HCT116 (cell line): ENCODE measurements around the gene CASQ1.

Experiments used
- CEBPB ChIP-seq: IDR thresholded peaks from 2 replicates; pipeline ENCODE4 v1.6.1; 2012; ENCODE audit warnings: low read depth
- CTCF ChIP-seq, 3 experiments: fragments of 200-600 bp in 1 of 3; sonication (generic) in 1 of 3; IDR thresholded peaks in 2 of 3; conservative IDR thresholded peaks in 1 of 3; 2 replicates each; pipeline ENCODE4 v1.5.1; 2012 to 2017; ENCODE audit warnings: low read depth in 2 of 3, low read length in 2 of 3, antibody characterized with exemption in 1 of 3, borderline replicate concordance in 1 of 3, control low read depth in 1 of 3, mild to moderate bottlenecking in 1 of 3, mixed read lengths in 1 of 3, mixed run types in 1 of 3, moderate library complexity in 1 of 3; ENCODE audit not compliant: insufficient read depth in 1 of 3
- EGR1 ChIP-seq: IDR thresholded peaks from 2 replicates; pipeline ENCODE4 v1.6.1; 2012; ENCODE audit warnings: low read depth
- EZH2 ChIP-seq: fragments of 200-600 bp; sonication (generic); IDR thresholded peaks from 2 replicates; pipeline ENCODE4 v1.6.1; 2017; ENCODE audit warnings: antibody characterized with exemption, mixed run types
- EZH2phosphoT487 ChIP-seq: fragments of 200-600 bp; IDR thresholded peaks from 2 replicates; pipeline ENCODE4 v1.6.1; 2018; ENCODE audit warnings: antibody characterized with exemption, borderline replicate concordance
- FOSL1 ChIP-seq: IDR thresholded peaks from 2 replicates; pipeline ENCODE4 v1.6.1; 2012; ENCODE audit warnings: low read depth
- JUND ChIP-seq: IDR thresholded peaks from 2 replicates; pipeline ENCODE4 v1.6.1; 2012
- POLR2A ChIP-seq: IDR thresholded peaks from 2 replicates; pipeline ENCODE4 v1.7.0; 2011; ENCODE audit warnings: borderline replicate concordance; ENCODE audit not compliant: insufficient read depth, insufficient read length; ENCODE audit errors: extremely low read depth
- SIN3A ChIP-seq: IDR thresholded peaks from 2 replicates; pipeline ENCODE4 v1.6.1; 2012; ENCODE audit warnings: low read depth
- TCF7L2 ChIP-seq: IDR thresholded peaks from 2 replicates; pipeline ENCODE4 v1.7.0; 2011; ENCODE audit warnings: borderline replicate concordance, inconsistent platforms; ENCODE audit not compliant: insufficient read depth, insufficient read length; ENCODE audit errors: extremely low read depth
- YY1 ChIP-seq: IDR thresholded peaks from 2 replicates; pipeline ENCODE4 v1.6.1; 2011; ENCODE audit warnings: low read length, low read depth, moderate library complexity, mild to moderate bottlenecking; ENCODE audit not compliant: insufficient replicate concordance; ENCODE audit errors: extremely low read depth
- ZFX ChIP-seq: fragments of 450-650 bp; IDR thresholded peaks from 2 replicates; pipeline ENCODE4 v1.6.1; 2017
- TF ChIP-seq, protein P1 (sequence below): IDR thresholded peaks from 2 replicates; pipeline ENCODE4 v1.6.1; 2012; ENCODE audit warnings: low read depth

DNA sequence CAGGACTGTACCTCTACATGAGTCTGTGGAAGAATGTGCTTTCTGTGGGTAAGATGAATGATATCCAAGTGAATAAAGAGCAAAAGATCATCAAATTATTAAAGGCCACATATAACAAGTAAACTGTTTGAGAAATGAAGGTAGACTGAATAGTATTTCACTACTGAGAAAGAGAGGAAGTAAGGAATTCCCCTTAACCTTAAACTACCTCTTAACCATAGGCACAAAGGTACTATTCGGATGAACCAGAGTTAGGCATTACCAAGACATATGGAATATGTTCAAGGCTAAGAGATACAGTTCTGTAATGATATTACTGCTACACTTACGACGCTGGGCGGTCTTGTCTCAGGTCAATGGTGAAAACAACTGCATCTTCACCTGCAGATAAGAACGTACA, 46.4 kb downstream of the CASQ1 start:
- TF ChIP-seq CTCF (IDR thresholded peaks at IDR 0.05 in 2 of 3, conservative IDR thresholded peaks at IDR 0.05 in 1 of 3; ENCODE audit: borderline replicate concordance in 1 of 3, insufficient read depth in 1 of 3, low read depth in 2 of 3, low read length in 2 of 3) (no peak), EZH2phosphoT487 (no peak), POLR2A (no peak), FOSL1 (no peak), EGR1 (no peak), YY1 (no peak), ZFX (no peak), SIN3A (no peak), CEBPB (no peak), EZH2 (no peak), JUND (no peak), TCF7L2 (no peak)
- TF ChIP-seq, protein P1, sequence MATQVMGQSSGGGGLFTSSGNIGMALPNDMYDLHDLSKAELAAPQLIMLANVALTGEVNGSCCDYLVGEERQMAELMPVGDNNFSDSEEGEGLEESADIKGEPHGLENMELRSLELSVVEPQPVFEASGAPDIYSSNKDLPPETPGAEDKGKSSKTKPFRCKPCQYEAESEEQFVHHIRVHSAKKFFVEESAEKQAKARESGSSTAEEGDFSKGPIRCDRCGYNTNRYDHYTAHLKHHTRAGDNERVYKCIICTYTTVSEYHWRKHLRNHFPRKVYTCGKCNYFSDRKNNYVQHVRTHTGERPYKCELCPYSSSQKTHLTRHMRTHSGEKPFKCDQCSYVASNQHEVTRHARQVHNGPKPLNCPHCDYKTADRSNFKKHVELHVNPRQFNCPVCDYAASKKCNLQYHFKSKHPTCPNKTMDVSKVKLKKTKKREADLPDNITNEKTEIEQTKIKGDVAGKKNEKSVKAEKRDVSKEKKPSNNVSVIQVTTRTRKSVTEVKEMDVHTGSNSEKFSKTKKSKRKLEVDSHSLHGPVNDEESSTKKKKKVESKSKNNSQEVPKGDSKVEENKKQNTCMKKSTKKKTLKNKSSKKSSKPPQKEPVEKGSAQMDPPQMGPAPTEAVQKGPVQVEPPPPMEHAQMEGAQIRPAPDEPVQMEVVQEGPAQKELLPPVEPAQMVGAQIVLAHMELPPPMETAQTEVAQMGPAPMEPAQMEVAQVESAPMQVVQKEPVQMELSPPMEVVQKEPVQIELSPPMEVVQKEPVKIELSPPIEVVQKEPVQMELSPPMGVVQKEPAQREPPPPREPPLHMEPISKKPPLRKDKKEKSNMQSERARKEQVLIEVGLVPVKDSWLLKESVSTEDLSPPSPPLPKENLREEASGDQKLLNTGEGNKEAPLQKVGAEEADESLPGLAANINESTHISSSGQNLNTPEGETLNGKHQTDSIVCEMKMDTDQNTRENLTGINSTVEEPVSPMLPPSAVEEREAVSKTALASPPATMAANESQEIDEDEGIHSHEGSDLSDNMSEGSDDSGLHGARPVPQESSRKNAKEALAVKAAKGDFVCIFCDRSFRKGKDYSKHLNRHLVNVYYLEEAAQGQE, result no peak
